Midbrain (tissue), 1 donor: ENCODE results near the gene CENPK.
"Not testable (repeated sequence)": the region's sequence is repeated elsewhere in the genome, so short reads cannot be mapped to it uniquely, and the experiment has no call there.

Experiments used
- DNase-seq: peaks from one replicate; lab custom pipeline; 2025; lab: John Stamatoyannopoulos, UW

Gene CENPK

GRCh38 chr5:65562731-65563701, at the start of gene CENPK, which contains the start of gene PPWD1:
Gene CENPK, minus strand, starts transcription at chr5:65563168. Its CDS starts 8,261 bp downstream, at chr5:65554907.
Gene PPWD1, plus strand, starts transcription at chr5:65563296. Its CDS starts 15 bp downstream, at chr5:65563311.
- peak; percentile 93 for DNase-seq

GRCh38 chr5:65612298-65612907, 49.4 kb upstream of the CENPK start:
- DNase-seq, result no peak

- DNase-seq, result no peak
Observed at GRCh38 chr5:65611524-65611923, 48.6 kb upstream of the CENPK start.

- DNase-seq, result not testable (repeated sequence)
Observed at GRCh38 chr5:65601761-65602160, 38.8 kb upstream of the CENPK start.

- DNase-seq, result no peak
Observed at GRCh38 chr5:65588694-65589093, 25.7 kb upstream of the CENPK start.

- DNase-seq, result no peak
Observed at GRCh38 chr5:65577141-65577540, 14.2 kb upstream of the CENPK start.

- DNase-seq, result no peak
Observed at GRCh38 chr5:65570598-65571226, 7.7 kb upstream of the CENPK start.

GRCh38 chr5:65566505-65566904, 3.5 kb upstream of the CENPK start:
- DNase-seq, result no peak

- no peak for DNase-seq
Observed at GRCh38 chr5:65563777-65564176, 809 bp upstream of the CENPK start.

GRCh38 chr5:65556718-65557117, 6.2 kb downstream of the CENPK start:
- DNase-seq, result no peak

GRCh38 chr5:65556181-65556580, 6.8 kb downstream of the CENPK start:
- no peak for DNase-seq

- DNase-seq, result no peak
Observed at GRCh38 chr5:65555287-65555686, 7.7 kb downstream of the CENPK start.

GRCh38 chr5:65553941-65554340, 9.0 kb downstream of the CENPK start:
- no peak for DNase-seq

GRCh38 chr5:65548281-65548680, 14.7 kb downstream of the CENPK start:
- no peak for DNase-seq

GRCh38 chr5:65546141-65546540, 16.8 kb downstream of the CENPK start:
- no peak for DNase-seq

GRCh38 chr5:65544473-65544872, 18.5 kb downstream of the CENPK start:
- no peak for DNase-seq

- no peak for DNase-seq
Observed at GRCh38 chr5:65539827-65540226, 23.1 kb downstream of the CENPK start.

GRCh38 chr5:65535529-65535987, 27.4 kb downstream of the CENPK start:
- DNase-seq, result no peak

- no peak for DNase-seq
Observed at GRCh38 chr5:65530904-65531303, 32.1 kb downstream of the CENPK start.

- no peak for DNase-seq
Observed at GRCh38 chr5:65525726-65526125, 37.2 kb downstream of the CENPK start.

- no peak for DNase-seq
Observed at GRCh38 chr5:65512170-65512937, 50.6 kb downstream of the CENPK start.

- DNase-seq, result no peak
Observed at GRCh38 chr5:65508978-65509377, 54.0 kb downstream of the CENPK start.
